HepG2 (cell line): ENCODE data around the gene SDC4. TPM values are rescaled to one million over a fixed set of nuclear protein-coding genes. Genes with fewer than 3 reads are reported as not detected.

Source experiments
- CEBPG ChIP-seq: IDR thresholded peaks from 2 replicates; pipeline ENCODE4 v1.6.1; 2016
- CREB3 ChIP-seq: sonication (generic); formaldehyde crosslinking; IDR thresholded peaks from 2 replicates; pipeline ENCODE4 v1.5.0; 2020; ENCODE audit warnings: missing genetic modification reagents
- DPF2 ChIP-seq: sonication (generic); formaldehyde crosslinking; IDR thresholded peaks from 2 replicates; pipeline ENCODE4 v1.4.0; 2020; ENCODE audit warnings: mild to moderate bottlenecking, low read depth, missing genetic modification reagents, borderline replicate concordance
- FLYWCH1 ChIP-seq: sonication (generic); formaldehyde crosslinking; IDR thresholded peaks from 2 replicates; pipeline ENCODE4 v1.8.1; 2023; ENCODE audit warnings: mild to moderate bottlenecking, missing genetic modification reagents
- FUBP1 ChIP-seq: sonication (generic); formaldehyde crosslinking; IDR thresholded peaks from 2 replicates; pipeline ENCODE4 v1.5.1; 2020; ENCODE audit warnings: missing genetic modification reagents, mild to moderate bottlenecking, borderline replicate concordance
- GATAD2A ChIP-seq: IDR thresholded peaks from 2 replicates; pipeline ENCODE4 v1.6.1; 2016
- GLI4 ChIP-seq: sonication (generic); formaldehyde crosslinking; IDR thresholded peaks from 2 replicates; pipeline ENCODE4 v1.5.1; 2020; ENCODE audit warnings: missing genetic modification reagents, mild to moderate bottlenecking, moderate library complexity, borderline replicate concordance
- HBP1 ChIP-seq: IDR thresholded peaks from 2 replicates; pipeline ENCODE4 v1.6.1; 2016; ENCODE audit warnings: low read depth, control low read depth
- HOXA5 ChIP-seq: sonication (generic); formaldehyde crosslinking; IDR thresholded peaks from 2 replicates; pipeline ENCODE4 v1.4.0; 2020; ENCODE audit warnings: missing genetic modification reagents
- MAZ ChIP-seq, 2 experiments: sonication (generic) in 1 of 2; formaldehyde crosslinking in 1 of 2; IDR thresholded peaks; 2 replicates each; pipeline versions ENCODE4 v1.5.0 to v1.6.1; 2012 to 2020; ENCODE audit warnings: low read depth in 2 of 2, mild to moderate bottlenecking in 2 of 2, borderline replicate concordance in 1 of 2, improper control_type of control experiment in 1 of 2, low read length in 1 of 2, missing genetic modification reagents in 1 of 2, moderate library complexity in 1 of 2
- MEIS2 ChIP-seq: sonication (generic); formaldehyde crosslinking; IDR thresholded peaks from 2 replicates; pipeline ENCODE4 v1.9.0; 2021; ENCODE audit warnings: mild to moderate bottlenecking, missing genetic modification reagents
- MXD1 ChIP-seq: sonication (generic); formaldehyde crosslinking; IDR thresholded peaks from 2 replicates; pipeline ENCODE4 v1.4.0; 2020; ENCODE audit warnings: mild to moderate bottlenecking, missing genetic modification reagents
- NR3C1 ChIP-seq: sonication (generic); formaldehyde crosslinking; IDR thresholded peaks from 2 replicates; pipeline ENCODE4 v1.4.0; 2020; ENCODE audit warnings: missing genetic modification reagents
- RAD21 ChIP-seq: fragments of 450-650 bp; formaldehyde crosslinking; IDR thresholded peaks from 2 replicates; pipeline ENCODE4 v1.5.0; 2020; ENCODE audit warnings: mild to moderate bottlenecking
- RBFOX2 ChIP-seq: fragments of 200-400 bp; formaldehyde crosslinking; IDR thresholded peaks from 2 replicates; pipeline ENCODE4 v1.6.1; 2017; ENCODE audit warnings: low read depth, mild to moderate bottlenecking, low read length
- SOX5 ChIP-seq: IDR thresholded peaks from 2 replicates; pipeline ENCODE4 v1.6.1; 2016; ENCODE audit warnings: borderline replicate concordance
- TBL1XR1 ChIP-seq: fragments of 150-350 bp; IDR thresholded peaks from 2 replicates; pipeline ENCODE4 v1.6.1; 2014; ENCODE audit warnings: borderline replicate concordance, low read length; ENCODE audit not compliant: partially characterized antibody
- ZFP36 ChIP-seq: fragments of 150-350 bp; IDR thresholded peaks from 2 replicates; pipeline ENCODE4 v1.6.1; 2018; ENCODE audit warnings: borderline replicate concordance, low read length, low read depth; ENCODE audit not compliant: partially characterized antibody
- ZNF235 ChIP-seq: sonication (generic); formaldehyde crosslinking; IDR thresholded peaks from 2 replicates; pipeline ENCODE4 v1.8.1; 2023; ENCODE audit warnings: mild to moderate bottlenecking, missing genetic modification reagents, borderline replicate concordance
- ZNF468 ChIP-seq: sonication (generic); formaldehyde crosslinking; IDR thresholded peaks from 2 replicates; pipeline ENCODE4 v1.8.0; 2022; ENCODE audit warnings: mild to moderate bottlenecking, moderate library complexity, missing genetic modification reagents
- ZNF788 ChIP-seq: sonication (generic); formaldehyde crosslinking; IDR thresholded peaks from 2 replicates; pipeline ENCODE4 v1.5.0; 2020; ENCODE audit warnings: mild to moderate bottlenecking, missing genetic modification reagents, borderline replicate concordance
- polyA plus RNA-seq, 8 experiments: library from polyadenylated mRNA; depleted of rRNA in 3 of 8; stranded (reverse) in 7 of 8; unstranded in 1 of 8; fragments of >200 nt; fragmentation: Illumina TruSeq in 4 of 8; extraction: Trizol in 4 of 8; gene quantifications; 2 replicates each; pipeline versions ENCODE4 v1.2.1 to v1.2.3, GENCODE V29; 2011 to 2016; ENCODE audit warnings: low read depth in 4 of 8, missing spikeins in 1 of 8, mixed read lengths in 1 of 8; ENCODE audit not compliant: insufficient read depth in 1 of 8
- total RNA-seq, 5 experiments: library from RNA; depleted of rRNA; stranded (reverse); fragments of >200 nt; fragmentation: Illumina TruSeq; extraction: Trizol; gene quantifications; 2 replicates each; pipeline ENCODE4 v1.2.3, GENCODE V29; 2016; ENCODE audit warnings: low read depth in 1 of 5

Gene SDC4
- total and polyA plus RNA-seq, 2 of the 13 experiments (the other 11 are each of a cell fraction or from before 2014, with no cell fraction given): 49.0 to 65.1 TPM

GRCh38 chr20:45338121-45339030 lies 9.8 kb downstream of the SDC4 start (continued):
- TF ChIP-seq MAZ (IDR thresholded peaks at IDR 0.05; ENCODE audit: borderline replicate concordance, low read depth, low read length): peak; percentile 31; the same call in 1 of the 2 replicates
- TF ChIP-seq MAZ (CRISPR knock-in tag; IDR thresholded peaks at IDR 0.05; ENCODE audit: low read depth): 0 out of 2 replicates have a peak, but pooled peaks have one; percentile 48
- no peak for TF ChIP-seq NR3C1 (CRISPR knock-in tag)
- no peak for TF ChIP-seq TBL1XR1
- peak; percentile 67; the same call in 1 of the 2 replicates for TF ChIP-seq ZNF788 (CRISPR knock-in tag)
- TF ChIP-seq HOXA5: peak; percentile 56; the same call in 1 of the 2 replicates
- peak; percentile 54; the same call in 1 of the 2 replicates for TF ChIP-seq DPF2 (CRISPR knock-in tag)
- TF ChIP-seq GATAD2A: peak; percentile 88
- TF ChIP-seq RAD21: 0 out of 2 replicates have a peak, but pooled peaks have one; percentile 7
- no peak; the same call in 1 of the 2 replicates for TF ChIP-seq MEIS2
- TF ChIP-seq SOX5: peak; percentile 80; the same call in 1 of the 2 replicates
- TF ChIP-seq ZFP36: no peak
- TF ChIP-seq RBFOX2: peak; percentile 28; the same call in 1 of the 2 replicates
- TF ChIP-seq ZNF468: no peak
- peak; percentile 86; the same call in 1 of the 2 replicates for TF ChIP-seq FUBP1 (CRISPR knock-in tag)
- TF ChIP-seq ZNF235 (CRISPR knock-in tag): no peak
- peak; percentile 72; the same call in 1 of the 2 replicates for TF ChIP-seq GLI4 (CRISPR knock-in tag)
- TF ChIP-seq CEBPG (CRISPR knock-in tag): no peak; the same call in 1 of the 2 replicates
- peak; percentile 22; the same call in 1 of the 2 replicates for TF ChIP-seq HBP1
- TF ChIP-seq MXD1: no peak
- peak; percentile 72; the same call in 1 of the 2 replicates for TF ChIP-seq FLYWCH1 (CRISPR knock-in tag)
- 0 out of 2 replicates have a peak, but pooled peaks have one; percentile 46 for TF ChIP-seq CREB3 (CRISPR knock-in tag)
